Naive B cell (primary cell): Measurements from ENCODE around the gene HSD3B7. TPM values are rescaled to one million over a fixed set of nuclear protein-coding genes. Genes with fewer than 3 reads are reported as not detected.
"Not testable (repeated sequence)": the region's sequence is repeated elsewhere in the genome, so short reads cannot be mapped to it uniquely, and the experiment has no call there.

Experiments used
- ATAC-seq, 2 donors: fragments of 150-1000 bp; cut with Tn5 transposase; 2 replicates each; pipeline ENCODE4 v1.10.0; 2021; ENCODE audit warnings: low read depth in 2 of 2, mild to moderate bottlenecking in 2 of 2, moderate library complexity in 2 of 2
- DNase-seq: peaks from one replicate; pipeline ENCODE4 v3.0.0; 2022
- H3K27ac Mint-ChIP-seq, 6 donors: one replicate each; pipeline ENCODE4 v1.8.0; 2020 to 2022; ENCODE audit warnings: mild to moderate bottlenecking in 6 of 6, mixed read lengths in 6 of 6, moderate library complexity in 5 of 6, inconsistent platforms in 2 of 6
- H3K27me3 Mint-ChIP-seq, 3 donors: one replicate each; pipeline ENCODE4 v1.8.0; 2021 to 2022; ENCODE audit warnings: mixed read lengths in 3 of 3, mild to moderate bottlenecking in 1 of 3
- H3K36me3 Mint-ChIP-seq, 2 donors: one replicate each; pipeline ENCODE4 v1.8.0; 2020 to 2022; ENCODE audit warnings: mixed read lengths in 2 of 2, inconsistent platforms in 1 of 2, mild to moderate bottlenecking in 1 of 2
- H3K4me1 Mint-ChIP-seq, 3 donors: one replicate each; pipeline ENCODE4 v1.8.0; 2020 to 2022; ENCODE audit warnings: mixed read lengths in 3 of 3, inconsistent platforms in 1 of 3, mild to moderate bottlenecking in 1 of 3, moderate library complexity in 1 of 3
- H3K4me3 Mint-ChIP-seq, 8 donors: one replicate each; pipeline ENCODE4 v1.8.0; 2020 to 2022; ENCODE audit warnings: mild to moderate bottlenecking in 8 of 8, mixed read lengths in 8 of 8, moderate library complexity in 8 of 8, inconsistent platforms in 2 of 8
- H3K9me3 Mint-ChIP-seq, 7 donors: one replicate each; pipeline ENCODE4 v1.8.0; 2020 to 2022; ENCODE audit warnings: mixed read lengths in 7 of 7, mild to moderate bottlenecking in 5 of 7, inconsistent platforms in 2 of 7, moderate library complexity in 1 of 7
- polyA plus RNA-seq, 6 donors: library from polyadenylated mRNA; unstranded; fragments of 300-500 nt; fragmentation: Illumina TruSeq; gene quantifications; one replicate each; pipeline ENCODE4 v1.2.3, GENCODE V29; 2021; ENCODE audit warnings: low read depth in 6 of 6

Gene HSD3B7
- polyA plus RNA-seq, 6 donors from 2014 or later = not detected

- Mint-ChIP-seq H3K4me1 (no peaks in the 10 kb centered on the region), H3K27me3 (peaks cover 13 to 29% (median 18%) of the 10 kb centered on the region in 3 donors), H3K4me3 (no peak overlapping the region), H3K36me3 (no peaks in the 10 kb centered on the region), H3K9me3 (no peaks in the 10 kb centered on the region), H3K27ac (no peak overlapping the region)
- no peak for ATAC-seq
- no peak for DNase-seq
Measured at GRCh38 chr16:31003744-31004143, 18.7 kb downstream of the HSD3B7 start.

- Mint-ChIP-seq H3K4me1 (peaks cover 0 to under 1% (median 0%) of the 10 kb centered on the region in 3 donors), H3K27ac (no peak overlapping the region), H3K4me3 (no peak overlapping the region), H3K9me3 (no peaks in the 10 kb centered on the region), H3K27me3 (peaks cover 18 to 38% (median 27%) of the 10 kb centered on the region in 3 donors), H3K36me3 (no peaks in the 10 kb centered on the region)
- ATAC-seq = no peak
- no peak for DNase-seq
Measured at GRCh38 chr16:31004658-31005057, 19.7 kb downstream of the HSD3B7 start.

GRCh38 chr16:31005350-31006085 is 20.5 kb downstream of the HSD3B7 start:
- ATAC-seq (no peak), DNase-seq (no peak)
- Mint-ChIP-seq H3K27me3 (peaks cover 22 to 44% (median 34%) of the 10 kb centered on the region in 3 donors), H3K4me1 (peaks cover 0 to 7% (median 5%) of the 10 kb centered on the region in 3 donors), H3K27ac (no peak overlapping the region), H3K36me3 (no peaks in the 10 kb centered on the region), H3K4me3 (no peak overlapping the region), H3K9me3 (no peaks in the 10 kb centered on the region)

GRCh38 chr16:31006086-31006385 is 21.0 kb downstream of the HSD3B7 start:
- no peak for ATAC-seq
- no peaks in the 10 kb centered on the region for H3K36me3 Mint-ChIP-seq
- H3K27me3 Mint-ChIP-seq = peaks cover 25 to 45% (median 35%) of the 10 kb centered on the region in 3 donors
- no peaks in the 10 kb centered on the region for H3K9me3 Mint-ChIP-seq
- H3K4me3 Mint-ChIP-seq = no peak overlapping the region
- no peak for DNase-seq
- peak overlapping the region in 1 of 6 donors; percentile 40 for H3K27ac Mint-ChIP-seq
- H3K4me1 Mint-ChIP-seq = peaks cover 0 to 8% (median 7%) of the 10 kb centered on the region in 3 donors

GRCh38 chr16:31006589-31006988 is 21.6 kb downstream of the HSD3B7 start:
- peaks cover 30 to 51% (median 38%) of the 10 kb centered on the region in 3 donors for H3K27me3 Mint-ChIP-seq
- no peak overlapping the region for H3K27ac Mint-ChIP-seq
- H3K4me1 Mint-ChIP-seq = peaks cover 4 to 14% (median 13%) of the 10 kb centered on the region in 3 donors

GRCh38 chr16:31007684-31008083 is 22.7 kb downstream of the HSD3B7 start:
- Mint-ChIP-seq H3K4me1 (peaks cover 6 to 22% (median 19%) of the 10 kb centered on the region in 3 donors), H3K27ac (peak overlapping the region in 1 of 6 donors; percentile 33), H3K36me3 (peaks cover 0 to 6% of the 10 kb centered on the region in 2 donors), H3K27me3 (peaks cover 26 to 54% (median 42%) of the 10 kb centered on the region in 3 donors), H3K9me3 (no peaks in the 10 kb centered on the region), H3K4me3 (no peak overlapping the region)
- no peak for DNase-seq
- ATAC-seq = no peak

More at GRCh38 chr16:31006589-31006988, 21.6 kb downstream of the HSD3B7 start:
- DNase-seq (no peak), ATAC-seq (no peak)
- H3K4me3 Mint-ChIP-seq = no peak overlapping the region
- peaks cover 0 to 4% of the 10 kb centered on the region in 2 donors for H3K36me3 Mint-ChIP-seq
- H3K9me3 Mint-ChIP-seq = no peaks in the 10 kb centered on the region

- H3K4me1 Mint-ChIP-seq = peaks cover 6 to 24% (median 21%) of the 10 kb centered on the region in 3 donors
- no peak overlapping the region for H3K4me3 Mint-ChIP-seq
- DNase-seq (no peak), ATAC-seq (no peak)
- H3K27me3 Mint-ChIP-seq = peaks cover 27 to 57% (median 42%) of the 10 kb centered on the region in 3 donors
- H3K27ac Mint-ChIP-seq = peak overlapping the region in 1 of 6 donors; percentile 57
- H3K36me3 Mint-ChIP-seq = peaks cover 0 to 6% of the 10 kb centered on the region in 2 donors
- H3K9me3 Mint-ChIP-seq = peaks cover 0 to under 1% (median 0%) of the 10 kb centered on the region in 7 donors
Measured at GRCh38 chr16:31008149-31008548, 23.1 kb downstream of the HSD3B7 start.

- H3K9me3 Mint-ChIP-seq = peaks cover 0 to 4% (median 0%) of the 10 kb centered on the region in 7 donors
- peaks cover 31 to 57% (median 42%) of the 10 kb centered on the region in 3 donors for H3K27me3 Mint-ChIP-seq
Measured at GRCh38 chr16:31008551-31008950, 23.5 kb downstream of the HSD3B7 start.

GRCh38 chr16:31009120-31009519 is 24.1 kb downstream of the HSD3B7 start:
- Mint-ChIP-seq H3K4me1 (peaks cover 12 to 30% (median 26%) of the 10 kb centered on the region in 3 donors), H3K36me3 (peaks cover 0 to 6% of the 10 kb centered on the region in 2 donors), H3K27me3 (peaks cover 31 to 57% (median 42%) of the 10 kb centered on the region in 3 donors), H3K27ac (peak overlapping the region in 1 of 6 donors; percentile 32), H3K4me3 (peak overlapping the region in 4 of 8 donors; percentile 53 to 80 (median 62)), H3K9me3 (peaks cover 0 to 4% (median 0%) of the 10 kb centered on the region in 7 donors)
- DNase-seq (no peak), ATAC-seq (no peak)

More at GRCh38 chr16:31008551-31008950, 23.5 kb downstream of the HSD3B7 start:
- peak overlapping the region in 1 of 8 donors; percentile 69 for H3K4me3 Mint-ChIP-seq
- peaks cover 0 to 6% of the 10 kb centered on the region in 2 donors for H3K36me3 Mint-ChIP-seq
- H3K4me1 Mint-ChIP-seq = peaks cover 10 to 28% (median 25%) of the 10 kb centered on the region in 3 donors
- no peak for ATAC-seq
- peak overlapping the region in 1 of 6 donors; percentile 57 for H3K27ac Mint-ChIP-seq
- no peak for DNase-seq

- Mint-ChIP-seq H3K4me3 (peak overlapping the region in 6 of 8 donors; percentile 37 to 87 (median 51)), H3K4me1 (peaks cover 12 to 30% (median 26%) of the 10 kb centered on the region in 3 donors), H3K36me3 (peaks cover 0 to 6% of the 10 kb centered on the region in 2 donors), H3K9me3 (peaks cover 0 to 4% (median 0%) of the 10 kb centered on the region in 7 donors), H3K27me3 (peaks cover 29 to 56% (median 46%) of the 10 kb centered on the region in 3 donors), H3K27ac (peak overlapping the region in 1 of 6 donors; percentile 47)
- DNase-seq (no peak), ATAC-seq (peak in 1 of 2 donors; percentile 27)
Measured at GRCh38 chr16:31009894-31010584, 25.0 kb downstream of the HSD3B7 start.

- Mint-ChIP-seq H3K4me3 (peak within 1 kb of the TSS in 7 of 8 donors; percentile 52 to 87 (median 70)), H3K4me1 (peaks cover 12 to 30% (median 26%) of the 10 kb centered on the region in 3 donors), H3K36me3 (peaks cover 0 to 6% of the 10 kb centered on the region in 2 donors), H3K27ac (peak within 1 kb of the TSS in 3 of 6 donors; percentile 10 to 64 (median 47)), H3K27me3 (peaks cover 29 to 56% (median 50%) of the 10 kb centered on the region in 3 donors), H3K9me3 (peaks cover 0 to 4% (median 0%) of the 10 kb centered on the region in 7 donors)
- no peak for DNase-seq
- peak in 1 of 2 donors; percentile 49 for ATAC-seq
Measured at GRCh38 chr16:31010585-31011325, 25.7 kb downstream of the HSD3B7 start, which contains the start of gene STX1B. Gene STX1B (minus strand): TSS chr16:31010638. CDS start chr16:31010396, 242 bp downstream.

GRCh38 chr16:31011815-31012214 is 26.8 kb downstream of the HSD3B7 start:
- peak overlapping the region in 7 of 8 donors; percentile 52 to 86 (median 67) for H3K4me3 Mint-ChIP-seq
- H3K27ac Mint-ChIP-seq = peak overlapping the region in 3 of 6 donors; percentile 44 to 59 (median 56)
- not testable (repeated sequence) for ATAC-seq, H3K9me3 Mint-ChIP-seq, DNase-seq, H3K36me3 Mint-ChIP-seq
- H3K4me1 Mint-ChIP-seq = peaks cover 12 to 30% (median 26%) of the 10 kb centered on the region in 3 donors
- peaks cover 24 to 51% (median 41%) of the 10 kb centered on the region in 3 donors for H3K27me3 Mint-ChIP-seq
